ENCODE data around the gene OR8B12. TPM values are rescaled to one million over a fixed set of nuclear protein-coding genes. Genes with fewer than 3 reads are reported as not detected.

Gene OR8B12
- total RNA-seq (2014; rRNA removed) (not detected in 2 replicates), Bru-seq, nascent RNA (not detected), BruChase-seq, experiment 1, labeled RNA remaining after a 6-hour chase (not detected), BruChase-seq, experiment 2, labeled RNA remaining after a 2-hour chase (not detected)
- long read RNA-seq: 0 reads

- Histone ChIP-seq H3K9ac (ENCODE audit: low read length) (no peak within 1 kb of the TSS), H3K4me2 (ENCODE audit: low read length) (no peak within 1 kb of the TSS), H3K9me3 (ENCODE audit: low read length) (no peaks in the 10 kb centered on the region), H2AFZ (ENCODE audit: low read length) (no peak within 1 kb of the TSS), H3K36me3 (ENCODE audit: low read depth, low read length) (no peaks in the 10 kb centered on the region), H3F3A (ENCODE audit: low read length, unreplicated experiment) (no peaks in the 10 kb centered on the region), H3K27ac (ENCODE audit: low read length) (no peak within 1 kb of the TSS), H3K9me2 (replicated peaks; ENCODE audit: low read length) (no peaks in the 10 kb centered on the region), H3K79me2 (ENCODE audit: low read length) (no peaks in the 10 kb centered on the region), H3K4me1 (ENCODE audit: insufficient read depth, low read length) (no peaks in the 10 kb centered on the region), H3K4me3 (ENCODE audit: low read length) (no peak within 1 kb of the TSS), H4K20me1 (ENCODE audit: low read length) (no peaks in the 10 kb centered on the region), H3K27me3 (ENCODE audit: low read length) (peaks cover 92% of the 10 kb centered on the region)
- CTCF ChIA-PET: no interaction called here
- ATAC-seq: no peak
- intact Hi-C loops (cut with micrococcal nuclease): no loop called here
- DNase-seq: no peak
- BruUV-seq (replicated peaks): no TSS peak
- POLR2A ChIA-PET (ENCODE audit: unreplicated experiment): no interaction called here
- TF ChIP-seq CTCF (conservative IDR thresholded peaks at IDR 0.05; ENCODE audit: low read depth, low read length): no peak
- TF ChIP-seq EZH2phosphoT487 (IDR thresholded peaks at IDR 0.05; ENCODE audit: borderline replicate concordance, low read length): no peak
- no peak for TF ChIP-seq EZH2 (IDR thresholded peaks at IDR 0.05; ENCODE audit: low read length, unreplicated experiment)
Measured at GRCh38 chr11:124543554-124543953, at the start of gene OR8B12. OR8B12 (minus strand) TSS chr11:124543654; CDS start chr11:124543654, 0 bp downstream.

GRCh38 chr11:124592627-124593026 lies 49.2 kb upstream of the OR8B12 start:
- Histone ChIP-seq H4K20me1 (ENCODE audit: low read length) (no peaks in the 10 kb centered on the region), H2AFZ (ENCODE audit: low read length) (no peak overlapping the region), H3K27me3 (ENCODE audit: low read length) (peaks cover 92% of the 10 kb centered on the region), H3K4me1 (ENCODE audit: insufficient read depth, low read length) (no peaks in the 10 kb centered on the region), H3K36me3 (ENCODE audit: low read depth, low read length) (no peaks in the 10 kb centered on the region), H3K4me2 (ENCODE audit: low read length) (no peak overlapping the region), H3K27ac (ENCODE audit: low read length) (no peak overlapping the region), H3K9me2 (replicated peaks; ENCODE audit: low read length) (no peaks in the 10 kb centered on the region), H3K4me3 (ENCODE audit: low read length) (no peak overlapping the region), H3K9ac (ENCODE audit: low read length) (no peak overlapping the region), H3K9me3 (ENCODE audit: low read length) (no peaks in the 10 kb centered on the region), H3K79me2 (ENCODE audit: low read length) (no peaks in the 10 kb centered on the region), H3F3A (ENCODE audit: low read length, unreplicated experiment) (no peaks in the 10 kb centered on the region)
- DNase-seq (no peak), ATAC-seq (no peak)
- ChIA-PET POLR2A (ENCODE audit: unreplicated experiment) (no interaction called here), CTCF (no interaction called here)
- TF ChIP-seq CTCF (conservative IDR thresholded peaks at IDR 0.05; ENCODE audit: low read depth, low read length) (no peak), EZH2 (IDR thresholded peaks at IDR 0.05; ENCODE audit: low read length, unreplicated experiment) (no peak), EZH2phosphoT487 (IDR thresholded peaks at IDR 0.05; ENCODE audit: borderline replicate concordance, low read length) (no peak)
- intact Hi-C loops (cut with micrococcal nuclease): no loop called here
- no TSS peak for BruUV-seq (replicated peaks)

- Histone ChIP-seq H3F3A (ENCODE audit: low read length, unreplicated experiment) (no peaks in the 10 kb centered on the region), H3K4me1 (ENCODE audit: insufficient read depth, low read length) (no peaks in the 10 kb centered on the region), H3K9me3 (ENCODE audit: low read length) (no peaks in the 10 kb centered on the region), H3K27ac (ENCODE audit: low read length) (no peak overlapping the region), H3K4me2 (ENCODE audit: low read length) (no peak overlapping the region), H4K20me1 (ENCODE audit: low read length) (no peaks in the 10 kb centered on the region), H3K9me2 (replicated peaks; ENCODE audit: low read length) (no peaks in the 10 kb centered on the region), H3K4me3 (ENCODE audit: low read length) (no peak overlapping the region), H3K79me2 (ENCODE audit: low read length) (no peaks in the 10 kb centered on the region), H3K27me3 (ENCODE audit: low read length) (peaks cover 84% of the 10 kb centered on the region), H2AFZ (ENCODE audit: low read length) (no peak overlapping the region), H3K36me3 (ENCODE audit: low read depth, low read length) (no peaks in the 10 kb centered on the region), H3K9ac (ENCODE audit: low read length) (no peak overlapping the region)
- BruUV-seq (replicated peaks): no TSS peak
- no peak for ATAC-seq
- DNase-seq: no peak
- no peak for TF ChIP-seq EZH2phosphoT487 (IDR thresholded peaks at IDR 0.05; ENCODE audit: borderline replicate concordance, low read length)
- TF ChIP-seq CTCF (conservative IDR thresholded peaks at IDR 0.05; ENCODE audit: low read depth, low read length): no peak
- TF ChIP-seq EZH2 (IDR thresholded peaks at IDR 0.05; ENCODE audit: low read length, unreplicated experiment): no peak
- intact Hi-C loops (cut with micrococcal nuclease): no loop called here
- POLR2A ChIA-PET (ENCODE audit: unreplicated experiment): no interaction called here
- CTCF ChIA-PET: no interaction called here
Measured at GRCh38 chr11:124591430-124591829, 48.0 kb upstream of the OR8B12 start.

Data from PC-3 (cell line).